NT2/D1 (cell line): ENCODE measurements around the gene DPPA4.

ENCODE experiments used
- SUZ12 ChIP-seq: IDR thresholded peaks from 2 replicates; pipeline ENCODE4 v1.6.1; 2011; ENCODE audit not compliant: insufficient read length, insufficient read depth; ENCODE audit errors: extremely low read depth
- YY1 ChIP-seq: IDR thresholded peaks from 2 replicates; pipeline ENCODE4 v1.6.1; 2011; ENCODE audit not compliant: insufficient read length, insufficient read depth
- ZNF274 ChIP-seq: IDR thresholded peaks from 2 replicates; pipeline ENCODE4 v1.6.1; 2011; ENCODE audit warnings: mild to moderate bottlenecking, low read depth, low read length

GRCh38 chr3:109353057-109353456 is 15.7 kb upstream of the DPPA4 start:
- TF ChIP-seq ZNF274 (no peak), SUZ12 (no peak), YY1 (no peak)
